ENCODE measurements around the gene ERC2. TPM values are rescaled to one million over a fixed set of nuclear protein-coding genes. Genes with fewer than 3 reads are reported as not detected.

ERC2 gene
- total RNA-seq, 1 donor from 2014 or later, result under 0.01 TPM

GRCh38 chr3:56458496-56459103, 9.7 kb downstream of the ERC2 start:
- DNase-seq (ENCODE audit: low read depth) (no peak), FAIRE-seq (no peak)
- H3K4me3 ChIP-seq (ENCODE audit: low read depth, low read length), result no peak overlapping the region
- TF ChIP-seq CTCF (IDR thresholded peaks at IDR 0.05; ENCODE audit: insufficient read depth, low read length, severe bottlenecking), result no peak
- no peaks in the 10 kb centered on the region for H3K36me3 ChIP-seq (ENCODE audit: control insufficient read depth, insufficient read depth, low read length)
- H3K27me3 ChIP-seq (ENCODE audit: control insufficient read depth, insufficient read depth, low read length), result no peaks in the 10 kb centered on the region

GRCh38 chr3:56456117-56456516, 12.2 kb downstream of the ERC2 start:
- H3K27me3 ChIP-seq (ENCODE audit: control insufficient read depth, insufficient read depth, low read length), result no peaks in the 10 kb centered on the region
- DNase-seq (ENCODE audit: low read depth) (no peak), FAIRE-seq (no peak)
- no peak overlapping the region for H3K4me3 ChIP-seq (ENCODE audit: low read depth, low read length)
- H3K36me3 ChIP-seq (ENCODE audit: control insufficient read depth, insufficient read depth, low read length), result no peaks in the 10 kb centered on the region
- no peak for TF ChIP-seq CTCF (IDR thresholded peaks at IDR 0.05; ENCODE audit: insufficient read depth, low read length, severe bottlenecking)

- DNase-seq (ENCODE audit: low read depth) (peak; percentile 11), FAIRE-seq (no peak)
- Histone ChIP-seq H3K27me3 (ENCODE audit: control insufficient read depth, insufficient read depth, low read length) (no peaks in the 10 kb centered on the region), H3K36me3 (ENCODE audit: control insufficient read depth, insufficient read depth, low read length) (no peaks in the 10 kb centered on the region), H3K4me3 (ENCODE audit: low read depth, low read length) (no peak overlapping the region)
- no peak for TF ChIP-seq CTCF (IDR thresholded peaks at IDR 0.05; ENCODE audit: insufficient read depth, low read length, severe bottlenecking)
Observed at GRCh38 chr3:56453011-56453410, 15.3 kb downstream of the ERC2 start.

- TF ChIP-seq CTCF (IDR thresholded peaks at IDR 0.05; ENCODE audit: insufficient read depth, low read length, severe bottlenecking), result no peak
- H3K27me3 ChIP-seq (ENCODE audit: control insufficient read depth, insufficient read depth, low read length), result no peaks in the 10 kb centered on the region
- no peaks in the 10 kb centered on the region for H3K36me3 ChIP-seq (ENCODE audit: control insufficient read depth, insufficient read depth, low read length)
- H3K4me3 ChIP-seq (ENCODE audit: low read depth, low read length), result no peak overlapping the region
- DNase-seq (ENCODE audit: low read depth) (no peak), FAIRE-seq (no peak)
Observed at GRCh38 chr3:56452085-56452484, 16.2 kb downstream of the ERC2 start.

GRCh38 chr3:56443372-56443771, 24.9 kb downstream of the ERC2 start:
- DNase-seq (ENCODE audit: low read depth) (no peak), FAIRE-seq (no peak)
- no peaks in the 10 kb centered on the region for H3K27me3 ChIP-seq (ENCODE audit: control insufficient read depth, insufficient read depth, low read length)
- no peaks in the 10 kb centered on the region for H3K36me3 ChIP-seq (ENCODE audit: control insufficient read depth, insufficient read depth, low read length)
- TF ChIP-seq CTCF (IDR thresholded peaks at IDR 0.05; ENCODE audit: insufficient read depth, low read length, severe bottlenecking), result no peak
- H3K4me3 ChIP-seq (ENCODE audit: low read depth, low read length), result no peak overlapping the region

- FAIRE-seq (no peak), DNase-seq (ENCODE audit: low read depth) (no peak)
- Histone ChIP-seq H3K36me3 (ENCODE audit: control insufficient read depth, insufficient read depth, low read length) (no peaks in the 10 kb centered on the region), H3K4me3 (ENCODE audit: low read depth, low read length) (no peak overlapping the region), H3K27me3 (ENCODE audit: control insufficient read depth, insufficient read depth, low read length) (no peaks in the 10 kb centered on the region)
- TF ChIP-seq CTCF (IDR thresholded peaks at IDR 0.05; ENCODE audit: insufficient read depth, low read length, severe bottlenecking), result no peak
Observed at GRCh38 chr3:56428667-56429066, 39.6 kb downstream of the ERC2 start.
